ENCODE measurements around the gene USP54.
"Not testable (repeated sequence)": the region's sequence is repeated elsewhere in the genome, so short reads cannot be mapped to it uniquely, and the experiment has no call there.

Gene USP54

GRCh38 chr10:73590881-73591799, at the start of gene USP54:
Gene USP54 (minus strand): TSS chr10:73591342. CDS start chr10:73575658, 15,684 bp downstream.
- peak; percentile 33 for DNase-seq

GRCh38 chr10:73639286-73639685, 48.1 kb upstream of the USP54 start:
- DNase-seq = no peak

GRCh38 chr10:73635781-73636180, 44.6 kb upstream of the USP54 start:
- DNase-seq = no peak

- no peak for DNase-seq
These were observed 43.3 kb upstream of the USP54 start for GRCh38 chr10:73634421-73634820.

- no peak for DNase-seq
These were observed 38.0 kb upstream of the USP54 start for GRCh38 chr10:73629165-73629564.

- DNase-seq = no peak
These were observed 37.3 kb upstream of the USP54 start for GRCh38 chr10:73628405-73628804.

- DNase-seq = no peak
These were observed 36.2 kb upstream of the USP54 start for GRCh38 chr10:73627300-73627699.

GRCh38 chr10:73625884-73626752, 35.0 kb upstream of the USP54 start:
- peak; percentile 96 for DNase-seq

GRCh38 chr10:73625004-73625883, 34.1 kb upstream of the USP54 start:
- peak; percentile 9 for DNase-seq

- DNase-seq = no peak
These were observed 31.9 kb upstream of the USP54 start for GRCh38 chr10:73623056-73623455.

GRCh38 chr10:73620974-73621373, 29.8 kb upstream of the USP54 start:
- DNase-seq = not testable (repeated sequence)

GRCh38 chr10:73617143-73617542, 26.0 kb upstream of the USP54 start:
- not testable (repeated sequence) for DNase-seq

- no peak for DNase-seq
These were observed 23.6 kb upstream of the USP54 start for GRCh38 chr10:73614720-73615119.

- no peak for DNase-seq
These were observed 18.0 kb upstream of the USP54 start for GRCh38 chr10:73609116-73609515.

GRCh38 chr10:73601486-73601921, 10.4 kb upstream of the USP54 start:
- no peak for DNase-seq

- no peak for DNase-seq
These were observed 6.2 kb upstream of the USP54 start for GRCh38 chr10:73597346-73597745.

GRCh38 chr10:73593812-73594211, 2.7 kb upstream of the USP54 start:
- DNase-seq = no peak

GRCh38 chr10:73593110-73593509, 2.0 kb upstream of the USP54 start:
- DNase-seq = no peak

- DNase-seq = peak; percentile 13
These were observed 975 bp upstream of the USP54 start for GRCh38 chr10:73591935-73592699.

GRCh38 chr10:73589563-73590126, 1.5 kb downstream of the USP54 start:
- DNase-seq = no peak

- no peak for DNase-seq
These were observed 2.5 kb downstream of the USP54 start for GRCh38 chr10:73588656-73589055.

Data from CD4-positive, alpha-beta T cell treated with Interleukin-12 subunit alpha and Interleukin-12 subunit beta, for 1 hour (primary cell).